ENCODE data around the gene LSAMP.

Gene LSAMP

DNA sequence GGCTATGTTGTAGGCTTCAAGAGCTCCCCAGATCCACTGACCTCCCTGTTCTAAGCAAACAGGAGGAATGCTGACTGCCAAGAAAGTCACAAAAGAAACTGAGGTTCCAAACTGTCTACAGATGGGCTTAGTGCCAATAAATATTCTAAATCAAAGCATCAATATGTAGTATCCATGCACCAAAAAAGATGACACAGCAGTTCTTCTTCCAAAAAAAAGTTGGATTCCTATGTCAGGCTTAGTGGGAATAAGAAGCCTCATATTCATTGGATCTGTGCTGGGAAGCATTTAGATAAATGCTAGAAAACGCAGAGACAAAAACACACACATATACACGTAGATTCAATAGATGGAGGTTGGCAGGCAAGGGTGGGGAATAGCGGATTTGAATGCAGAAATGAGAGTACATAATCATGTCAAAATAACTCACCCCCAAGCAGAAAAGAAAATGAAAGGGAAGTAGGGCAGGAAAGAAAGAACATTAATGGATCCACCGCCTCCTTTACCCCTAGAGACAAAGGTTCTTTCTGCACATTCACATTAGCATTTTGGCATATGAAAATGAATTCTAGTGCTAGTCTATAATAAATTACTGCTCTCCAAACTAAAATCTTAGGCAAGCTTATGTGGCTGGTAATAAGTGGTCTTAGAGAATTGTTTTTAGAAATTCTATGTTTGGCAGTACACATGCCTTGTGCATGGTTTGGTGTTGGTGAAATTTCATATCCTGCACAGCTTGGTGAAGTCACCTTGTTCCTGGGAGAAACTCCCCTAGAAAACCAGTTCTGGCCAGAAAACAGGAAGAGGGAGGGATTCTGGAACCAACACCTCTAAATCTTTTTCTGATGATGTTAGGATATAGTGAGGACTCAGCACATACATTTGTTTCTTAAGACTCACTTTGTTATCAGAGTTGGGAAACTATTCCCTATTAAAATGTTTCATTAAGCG is 283.4 kb downstream of the LSAMP start:
- H3K9me3 ChIP-seq: no peaks in the 10 kb centered on the region
- H3K27ac ChIP-seq: no peak overlapping the region
- no peaks in the 10 kb centered on the region for H3K27me3 ChIP-seq
- no peaks in the 10 kb centered on the region for H3K4me1 ChIP-seq (ENCODE audit: control insufficient read depth in 1 of 2, insufficient read depth in 1 of 2, low read depth in 1 of 2, low read length in 1 of 2)
- no peak overlapping the region for H3K4me3 ChIP-seq (ENCODE audit: low read depth in 1 of 2, low read length in 1 of 2)
- H3K36me3 ChIP-seq: no peaks in the 10 kb centered on the region
- TF ChIP-seq, protein P1, sequence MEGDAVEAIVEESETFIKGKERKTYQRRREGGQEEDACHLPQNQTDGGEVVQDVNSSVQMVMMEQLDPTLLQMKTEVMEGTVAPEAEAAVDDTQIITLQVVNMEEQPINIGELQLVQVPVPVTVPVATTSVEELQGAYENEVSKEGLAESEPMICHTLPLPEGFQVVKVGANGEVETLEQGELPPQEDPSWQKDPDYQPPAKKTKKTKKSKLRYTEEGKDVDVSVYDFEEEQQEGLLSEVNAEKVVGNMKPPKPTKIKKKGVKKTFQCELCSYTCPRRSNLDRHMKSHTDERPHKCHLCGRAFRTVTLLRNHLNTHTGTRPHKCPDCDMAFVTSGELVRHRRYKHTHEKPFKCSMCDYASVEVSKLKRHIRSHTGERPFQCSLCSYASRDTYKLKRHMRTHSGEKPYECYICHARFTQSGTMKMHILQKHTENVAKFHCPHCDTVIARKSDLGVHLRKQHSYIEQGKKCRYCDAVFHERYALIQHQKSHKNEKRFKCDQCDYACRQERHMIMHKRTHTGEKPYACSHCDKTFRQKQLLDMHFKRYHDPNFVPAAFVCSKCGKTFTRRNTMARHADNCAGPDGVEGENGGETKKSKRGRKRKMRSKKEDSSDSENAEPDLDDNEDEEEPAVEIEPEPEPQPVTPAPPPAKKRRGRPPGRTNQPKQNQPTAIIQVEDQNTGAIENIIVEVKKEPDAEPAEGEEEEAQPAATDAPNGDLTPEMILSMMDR (IDR thresholded peaks at IDR 0.05): no peak

DNA sequence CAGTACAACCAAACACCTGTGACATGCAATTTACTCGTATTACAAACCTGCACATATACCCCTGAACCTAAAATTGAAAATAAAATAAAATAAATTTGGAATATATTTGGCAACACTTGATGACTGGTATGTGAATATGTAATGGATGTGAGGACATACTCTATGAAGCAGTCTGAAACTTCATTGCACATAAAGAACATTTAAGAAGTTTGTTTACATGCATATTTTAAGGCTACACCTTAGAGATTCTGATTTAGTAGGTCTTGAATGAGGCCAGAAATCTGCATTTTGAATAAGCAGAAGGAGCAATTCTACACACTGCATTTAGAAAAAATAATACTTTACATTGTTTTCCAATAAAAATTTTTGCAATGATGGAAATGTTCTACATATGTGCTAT is 284.7 kb downstream of the LSAMP start:
- H3K9me3 ChIP-seq: no peaks in the 10 kb centered on the region
- H3K36me3 ChIP-seq: no peaks in the 10 kb centered on the region
- no peaks in the 10 kb centered on the region for H3K4me1 ChIP-seq (ENCODE audit: control insufficient read depth in 1 of 2, insufficient read depth in 1 of 2, low read depth in 1 of 2, low read length in 1 of 2)
- no peak overlapping the region for H3K27ac ChIP-seq
- H3K4me3 ChIP-seq (ENCODE audit: low read depth in 1 of 2, low read length in 1 of 2): no peak overlapping the region
- TF ChIP-seq, protein P1 (IDR thresholded peaks at IDR 0.05): no peak
- H3K27me3 ChIP-seq: no peaks in the 10 kb centered on the region

DNA sequence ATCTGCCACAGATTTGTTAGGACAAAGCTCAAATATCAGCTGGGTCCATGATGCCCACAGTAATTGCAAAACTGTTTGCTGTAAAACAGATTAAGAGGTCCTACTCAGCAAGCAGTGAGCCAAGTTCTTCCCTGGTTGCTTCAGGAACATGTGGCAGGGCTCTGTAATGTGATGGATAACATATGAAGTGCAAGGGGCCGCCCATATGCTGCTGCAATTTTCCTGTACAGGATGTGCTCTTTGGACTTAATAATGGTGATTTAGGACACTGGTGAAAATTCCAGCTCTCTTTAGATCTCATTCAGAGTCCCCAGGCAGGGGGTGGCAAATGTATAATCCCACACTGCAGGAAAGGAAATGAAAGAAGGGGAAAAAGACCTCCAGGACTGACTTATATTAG is 289.4 kb downstream of the LSAMP start:
- Histone ChIP-seq H3K27me3 (no peaks in the 10 kb centered on the region), H3K4me3 (ENCODE audit: low read depth in 1 of 2, low read length in 1 of 2) (no peak overlapping the region), H3K27ac (no peak overlapping the region), H3K4me1 (ENCODE audit: control insufficient read depth in 1 of 2, insufficient read depth in 1 of 2, low read depth in 1 of 2, low read length in 1 of 2) (no peaks in the 10 kb centered on the region), H3K36me3 (no peaks in the 10 kb centered on the region), H3K9me3 (no peaks in the 10 kb centered on the region)
- TF ChIP-seq, protein P1 (IDR thresholded peaks at IDR 0.05): no peak

DNA sequence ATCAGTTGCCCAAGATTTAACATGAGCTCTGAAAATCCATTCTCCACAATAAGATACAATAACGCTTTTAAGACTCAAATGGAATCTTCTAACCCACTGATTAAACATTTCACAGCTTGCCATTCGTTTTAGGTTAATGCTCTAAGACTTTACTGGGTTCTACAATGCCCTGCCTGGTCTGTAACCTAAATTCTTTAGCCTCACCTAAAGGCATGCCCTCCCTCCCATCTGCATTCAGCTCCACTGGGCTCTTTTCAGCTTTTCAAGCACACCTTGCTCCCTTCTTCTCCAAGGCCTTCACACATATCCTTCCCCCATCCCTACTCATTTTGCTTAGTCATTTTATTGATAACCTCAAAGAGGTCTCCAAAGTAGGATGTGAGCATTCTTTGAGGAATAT is 290.9 kb downstream of the LSAMP start:
- no peak overlapping the region for H3K4me3 ChIP-seq (ENCODE audit: low read depth in 1 of 2, low read length in 1 of 2)
- TF ChIP-seq, protein P1 (IDR thresholded peaks at IDR 0.05): no peak
- no peaks in the 10 kb centered on the region for H3K4me1 ChIP-seq (ENCODE audit: control insufficient read depth in 1 of 2, insufficient read depth in 1 of 2, low read depth in 1 of 2, low read length in 1 of 2)
- no peaks in the 10 kb centered on the region for H3K9me3 ChIP-seq
- no peaks in the 10 kb centered on the region for H3K36me3 ChIP-seq
- H3K27ac ChIP-seq: no peak overlapping the region
- no peaks in the 10 kb centered on the region for H3K27me3 ChIP-seq

DNA sequence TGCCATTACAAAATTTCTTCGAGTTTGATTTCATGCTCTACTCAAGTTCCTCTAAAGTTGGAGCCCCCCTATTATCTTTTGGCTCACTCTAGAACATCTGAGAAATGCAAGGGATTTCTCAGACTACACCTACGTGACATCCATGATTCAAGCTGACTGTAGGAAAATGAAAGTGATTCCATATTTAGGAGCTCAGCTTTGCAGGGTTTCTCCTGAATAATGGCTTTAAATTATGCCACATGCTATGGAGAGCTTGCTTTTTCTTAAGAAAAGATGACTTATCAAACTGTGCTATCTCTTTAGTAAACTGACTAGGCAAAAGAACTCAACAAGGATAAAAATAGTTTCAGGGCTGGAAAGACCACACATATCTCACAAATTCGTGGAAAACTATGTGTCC is 292.1 kb downstream of the LSAMP start:
- TF ChIP-seq, protein P1 (IDR thresholded peaks at IDR 0.05): no peak
- no peaks in the 10 kb centered on the region for H3K27me3 ChIP-seq
- H3K9me3 ChIP-seq: no peaks in the 10 kb centered on the region
- H3K36me3 ChIP-seq: no peaks in the 10 kb centered on the region
- no peak overlapping the region for H3K27ac ChIP-seq
- H3K4me1 ChIP-seq (ENCODE audit: control insufficient read depth in 1 of 2, insufficient read depth in 1 of 2, low read depth in 1 of 2, low read length in 1 of 2): no peaks in the 10 kb centered on the region
- H3K4me3 ChIP-seq (ENCODE audit: low read depth in 1 of 2, low read length in 1 of 2): no peak overlapping the region
